Trophoblast cell (in vitro differentiated cells and primary cell): ENCODE measurements around the gene PPM1G.
"Not testable (repeated sequence)": the region's sequence is repeated elsewhere in the genome, so short reads cannot be mapped to it uniquely, and the experiment has no call there.

Experiments used
- DNase-seq, 2 donors: peaks; one replicate each; pipeline ENCODE4 v3.0.0-alpha.2; 2016
- H2AFZ ChIP-seq: 2 replicates; pipeline ENCODE4 v1.6.1; 2013; ENCODE audit warnings: low read length, moderate library complexity, mild to moderate bottlenecking; ENCODE audit not compliant: insufficient read depth, poor library complexity
- H2AK5ac ChIP-seq: 2 replicates; pipeline ENCODE4 v1.6.1; 2013; ENCODE audit warnings: mild to moderate bottlenecking, low read length
- H2BK120ac ChIP-seq: 2 replicates; pipeline ENCODE4 v1.6.1; 2013; ENCODE audit warnings: low read length, mild to moderate bottlenecking, moderate library complexity; ENCODE audit not compliant: insufficient read depth, poor library complexity
- H2BK12ac ChIP-seq: 2 replicates; pipeline ENCODE4 v1.6.1; 2013; ENCODE audit warnings: mild to moderate bottlenecking, low read length, moderate library complexity
- H2BK5ac ChIP-seq: 2 replicates; pipeline ENCODE4 v1.6.1; 2013; ENCODE audit warnings: low read length, low read depth, moderate library complexity, mild to moderate bottlenecking; ENCODE audit not compliant: poor library complexity
- H3K14ac ChIP-seq: 2 replicates; pipeline ENCODE4 v1.6.1; 2013; ENCODE audit warnings: mild to moderate bottlenecking, low read length
- H3K18ac ChIP-seq: 2 replicates; pipeline ENCODE4 v1.6.1; 2013; ENCODE audit warnings: mild to moderate bottlenecking, low read length
- H3K23ac ChIP-seq: 2 replicates; pipeline ENCODE4 v1.6.1; 2013; ENCODE audit warnings: low read length
- H3K27ac ChIP-seq: 2 replicates; pipeline ENCODE4 v1.5.1; 2013; ENCODE audit warnings: low read depth, mild to moderate bottlenecking, inconsistent platforms, low read length, moderate library complexity
- H3K27me3 ChIP-seq: 2 replicates; pipeline ENCODE4 v1.6.1; 2013; ENCODE audit warnings: inconsistent platforms, mild to moderate bottlenecking, low read length, moderate library complexity; ENCODE audit not compliant: insufficient read depth
- H3K36me3 ChIP-seq, 2 experiments: 1 replicate in 1 of 2; 2 replicates in 1 of 2; pipeline ENCODE4 v1.6.1; 2013; ENCODE audit warnings: low read length in 2 of 2, mild to moderate bottlenecking in 2 of 2, moderate library complexity in 1 of 2; ENCODE audit not compliant: insufficient read depth in 2 of 2, control insufficient read depth in 1 of 2
- H3K4ac ChIP-seq: 2 replicates; pipeline ENCODE4 v1.6.1; 2013; ENCODE audit warnings: low read depth, mild to moderate bottlenecking, low read length, moderate library complexity
- H3K4me1 ChIP-seq, 2 experiments: 1 replicate in 1 of 2; 2 replicates in 1 of 2; pipeline ENCODE4 v1.6.1; 2013; ENCODE audit warnings: low read length in 2 of 2, mild to moderate bottlenecking in 2 of 2, moderate library complexity in 1 of 2; ENCODE audit not compliant: insufficient read depth in 2 of 2, control insufficient read depth in 1 of 2
- H3K4me2 ChIP-seq: 2 replicates; pipeline ENCODE4 v1.6.1; 2013; ENCODE audit warnings: inconsistent platforms, mild to moderate bottlenecking, low read length, moderate library complexity
- H3K4me3 ChIP-seq: 2 replicates; pipeline ENCODE4 v1.5.1; 2013; ENCODE audit warnings: mild to moderate bottlenecking, low read depth, low read length, inconsistent platforms
- H3K79me1 ChIP-seq: one replicate; pipeline ENCODE4 v1.6.1; 2013; ENCODE audit warnings: low read length
- H3K79me2 ChIP-seq: 2 replicates; pipeline ENCODE4 v1.6.1; 2013; ENCODE audit warnings: low read length, mild to moderate bottlenecking; ENCODE audit not compliant: control insufficient read depth, insufficient read depth, poor library complexity
- H3K9ac ChIP-seq: 2 replicates; pipeline ENCODE4 v1.6.1; 2013; ENCODE audit warnings: mild to moderate bottlenecking, low read length
- H3K9me3 ChIP-seq: 2 replicates; pipeline ENCODE4 v1.6.1; 2013; ENCODE audit warnings: low read depth, mild to moderate bottlenecking, control low read depth, inconsistent platforms, low read length; ENCODE audit not compliant: insufficient read depth
- H4K12ac ChIP-seq: 2 replicates; pipeline ENCODE4 v1.6.1; 2013; ENCODE audit warnings: low read depth, mild to moderate bottlenecking, low read length, moderate library complexity
- H4K8ac ChIP-seq: 2 replicates; pipeline ENCODE4 v1.6.1; 2013; ENCODE audit warnings: low read depth, mild to moderate bottlenecking, low read length, moderate library complexity
- H4K91ac ChIP-seq: one replicate; pipeline ENCODE4 v1.6.1; 2013; ENCODE audit warnings: low read depth, mild to moderate bottlenecking, low read length, moderate library complexity
- WGBS: extraction: QIAGEN DNeasy Blood & Tissue Kit; methylation state at CpG from one replicate; pipeline ENCODE4 v1.1.7; 2013; ENCODE audit warnings: missing lambda C conversion rate; ENCODE audit not compliant: insufficient read length, insufficient coverage; ENCODE audit errors: extremely low coverage; 5-methylcytosine and 5-hydroxymethylcytosine counted together

PPM1G gene

GRCh38 chr2:27353386-27353761 lies 56.0 kb downstream of the PPM1G start:
- not testable (repeated sequence) for H3K4me2 ChIP-seq, H2AFZ ChIP-seq, H3K9ac ChIP-seq, H4K12ac ChIP-seq, H3K27ac ChIP-seq, H3K36me3 ChIP-seq, H3K14ac ChIP-seq, H3K18ac ChIP-seq, DNase-seq, H3K27me3 ChIP-seq, H4K91ac ChIP-seq, H3K4me1 ChIP-seq, H2BK5ac ChIP-seq, H3K23ac ChIP-seq, H2BK120ac ChIP-seq, H2BK12ac ChIP-seq, H4K8ac ChIP-seq, H2AK5ac ChIP-seq, H3K9me3 ChIP-seq
- H3K79me2 ChIP-seq, result peaks cover 17% of the 10 kb centered on the region
- whole genome bisulfite sequencing, result no CpG with 5 or more reads among the region's 5 CpGs
- H3K79me1 ChIP-seq, result peaks cover 13% of the 10 kb centered on the region
- H3K4ac ChIP-seq, result peak overlapping the region; percentile 51
- peak overlapping the region; percentile 44 for H3K4me3 ChIP-seq

GRCh38 chr2:27351802-27352598 lies 57.4 kb downstream of the PPM1G start:
- Histone ChIP-seq H3K23ac (no peak overlapping the region), H4K12ac (no peak overlapping the region), H3K9me3 (no peaks in the 10 kb centered on the region), H3K27ac (no peak overlapping the region), H2BK12ac (no peak overlapping the region), H3K4ac (peak overlapping the region; percentile 41), H3K14ac (no peak overlapping the region), H2BK5ac (no peak overlapping the region), H2AK5ac (no peak overlapping the region), H4K8ac (no peak overlapping the region), H2BK120ac (no peak overlapping the region), H3K36me3 (peaks cover 1 to 3% of the 10 kb centered on the region in 2 experiments), H2AFZ (no peak overlapping the region), H3K79me1 (peaks cover 10% of the 10 kb centered on the region), H3K4me1 (peaks cover 2 to 3% of the 10 kb centered on the region in 2 experiments), H4K91ac (no peak overlapping the region), H3K9ac (no peak overlapping the region), H3K79me2 (peaks cover 14% of the 10 kb centered on the region), H3K4me3 (no peak overlapping the region), H3K18ac (no peak overlapping the region), H3K27me3 (no peaks in the 10 kb centered on the region), H3K4me2 (no peak overlapping the region)
- DNase-seq, result no peak
- WGBS, result no CpG with 5 or more reads among the region's 6 CpGs

GRCh38 chr2:27350106-27350693 lies 59.2 kb downstream of the PPM1G start:
- Histone ChIP-seq H4K12ac (no peak overlapping the region), H3K18ac (no peak overlapping the region), H3K79me2 (peaks cover 7% of the 10 kb centered on the region), H3K14ac (no peak overlapping the region), H3K23ac (no peak overlapping the region), H2BK5ac (no peak overlapping the region), H2BK120ac (no peak overlapping the region), H2AFZ (no peak overlapping the region), H3K4me3 (no peak overlapping the region), H2BK12ac (no peak overlapping the region), H3K4ac (no peak overlapping the region), H2AK5ac (no peak overlapping the region), H3K9me3 (no peaks in the 10 kb centered on the region), H3K4me1 (peaks cover 0 to 2% of the 10 kb centered on the region in 2 experiments), H3K9ac (no peak overlapping the region), H3K4me2 (no peak overlapping the region), H4K91ac (no peak overlapping the region), H3K79me1 (no peaks in the 10 kb centered on the region), H3K27me3 (no peaks in the 10 kb centered on the region), H3K27ac (no peak overlapping the region), H3K36me3 (peaks cover 1 to 3% of the 10 kb centered on the region in 2 experiments), H4K8ac (no peak overlapping the region)
- DNase-seq, result no peak
- WGBS, result no CpG with 5 or more reads among the region's 7 CpGs

DNA sequence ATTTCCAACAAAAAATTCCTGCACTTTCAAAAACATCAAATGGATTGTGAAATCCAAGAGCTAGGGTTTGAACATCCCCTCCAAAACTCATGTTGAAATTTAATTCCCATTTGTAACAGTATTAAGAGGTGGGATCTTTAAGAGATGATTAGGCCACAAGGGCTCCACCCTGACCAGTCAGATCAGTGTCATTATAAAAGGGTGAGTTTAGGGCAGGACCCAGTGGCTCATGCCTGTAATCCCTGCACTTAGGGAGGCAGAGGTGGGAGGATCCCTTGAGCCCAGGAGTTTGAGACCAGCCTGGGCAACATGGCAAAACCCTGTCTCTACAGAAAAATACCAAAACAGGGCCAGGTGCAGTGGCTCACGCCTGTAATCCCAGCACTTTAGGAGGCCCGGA lies 61.8 kb downstream of the PPM1G start:
- Histone ChIP-seq H3K27ac (no peak overlapping the region), H2AFZ (no peak overlapping the region), H3K79me2 (peaks cover 3% of the 10 kb centered on the region), H4K12ac (no peak overlapping the region), H3K79me1 (no peaks in the 10 kb centered on the region), H2AK5ac (no peak overlapping the region), H3K27me3 (no peaks in the 10 kb centered on the region), H3K4me2 (no peak overlapping the region), H2BK5ac (no peak overlapping the region), H4K91ac (no peak overlapping the region), H3K14ac (no peak overlapping the region), H3K4me3 (no peak overlapping the region), H3K4me1 (no peaks in the 10 kb centered on the region), H3K9ac (no peak overlapping the region), H4K8ac (no peak overlapping the region), H2BK12ac (no peak overlapping the region), H3K9me3 (no peaks in the 10 kb centered on the region), H3K23ac (no peak overlapping the region), H3K4ac (peak overlapping the region; percentile 70), H3K36me3 (peaks cover 7 to 11% of the 10 kb centered on the region in 2 experiments), H3K18ac (no peak overlapping the region), H2BK120ac (no peak overlapping the region)
- DNase-seq, result no peak
- no CpG with 5 or more reads among the region's 2 CpGs for WGBS
